Measurements from ENCODE around the gene MDM4. TPM values are rescaled to one million over a fixed set of nuclear protein-coding genes. Genes with fewer than 3 reads are reported as not detected.

MDM4 gene
- total RNA-seq, 1 donor from 2014 or later: 101 TPM

DNA sequence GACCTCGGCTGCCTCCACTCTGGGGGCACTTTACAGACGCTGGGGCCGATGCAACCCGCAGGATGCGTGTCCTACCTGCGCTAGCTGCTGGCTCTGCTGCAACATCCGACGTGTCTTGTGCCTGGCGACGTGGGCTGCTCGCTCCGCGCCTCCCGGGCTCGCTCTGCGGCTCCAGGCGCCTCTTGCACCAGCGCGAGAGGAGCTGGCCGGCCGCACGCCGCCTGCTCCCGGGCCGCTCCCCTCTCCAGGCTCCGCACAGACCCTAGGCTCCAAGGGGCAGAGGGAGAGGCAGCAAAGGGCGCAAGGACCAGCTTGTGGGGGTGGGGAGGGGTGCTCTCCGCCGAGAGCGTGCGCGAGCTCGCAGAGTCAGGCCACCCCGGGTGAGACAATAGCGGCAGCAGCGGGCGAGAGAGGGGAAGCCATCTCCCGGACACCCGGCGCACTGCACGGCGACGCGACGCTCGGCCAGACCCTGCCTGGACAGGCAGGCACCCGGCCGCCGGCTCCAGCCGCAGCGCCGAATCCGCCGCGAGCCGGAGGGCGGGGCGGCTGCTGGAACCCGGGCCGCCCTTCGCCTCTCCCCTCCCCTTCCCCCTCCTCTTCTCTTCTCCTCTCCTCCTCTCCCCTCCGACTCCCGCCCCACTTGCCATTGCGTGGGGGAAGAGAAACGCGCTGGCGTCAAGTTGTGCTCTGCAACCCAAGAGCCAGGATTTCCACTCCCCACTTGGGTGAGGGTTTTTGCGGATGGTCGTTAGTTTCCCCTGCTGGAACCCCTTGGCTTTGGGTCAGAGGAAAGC is 21.7 kb upstream of the MDM4 start, which contains the start of gene PIK3C2B:
Gene PIK3C2B (minus strand): TSS at position 525 of the 797 bp plus-strand sequence. CDS start 25,003 bp downstream, outside the sequence.
- Mint-ChIP-seq H3K27me3 (peaks cover 4% of the 10 kb centered on the region), H3K36me3 (no peaks in the 10 kb centered on the region), H3K4me1 (ENCODE audit: unreplicated experiment) (peaks cover 28% of the 10 kb centered on the region), H3K27ac (peak within 1 kb of the TSS; percentile 98), H3K4me3 (peak within 1 kb of the TSS; percentile 94), H3K9me3 (no peaks in the 10 kb centered on the region)
- DNase-seq (ENCODE audit: extremely low spot score, unreplicated experiment): peak; percentile 87
- TF ChIP-seq, protein P1, sequence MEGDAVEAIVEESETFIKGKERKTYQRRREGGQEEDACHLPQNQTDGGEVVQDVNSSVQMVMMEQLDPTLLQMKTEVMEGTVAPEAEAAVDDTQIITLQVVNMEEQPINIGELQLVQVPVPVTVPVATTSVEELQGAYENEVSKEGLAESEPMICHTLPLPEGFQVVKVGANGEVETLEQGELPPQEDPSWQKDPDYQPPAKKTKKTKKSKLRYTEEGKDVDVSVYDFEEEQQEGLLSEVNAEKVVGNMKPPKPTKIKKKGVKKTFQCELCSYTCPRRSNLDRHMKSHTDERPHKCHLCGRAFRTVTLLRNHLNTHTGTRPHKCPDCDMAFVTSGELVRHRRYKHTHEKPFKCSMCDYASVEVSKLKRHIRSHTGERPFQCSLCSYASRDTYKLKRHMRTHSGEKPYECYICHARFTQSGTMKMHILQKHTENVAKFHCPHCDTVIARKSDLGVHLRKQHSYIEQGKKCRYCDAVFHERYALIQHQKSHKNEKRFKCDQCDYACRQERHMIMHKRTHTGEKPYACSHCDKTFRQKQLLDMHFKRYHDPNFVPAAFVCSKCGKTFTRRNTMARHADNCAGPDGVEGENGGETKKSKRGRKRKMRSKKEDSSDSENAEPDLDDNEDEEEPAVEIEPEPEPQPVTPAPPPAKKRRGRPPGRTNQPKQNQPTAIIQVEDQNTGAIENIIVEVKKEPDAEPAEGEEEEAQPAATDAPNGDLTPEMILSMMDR (conservative IDR thresholded peaks at IDR 0.05): peak; percentile 70

DNA sequence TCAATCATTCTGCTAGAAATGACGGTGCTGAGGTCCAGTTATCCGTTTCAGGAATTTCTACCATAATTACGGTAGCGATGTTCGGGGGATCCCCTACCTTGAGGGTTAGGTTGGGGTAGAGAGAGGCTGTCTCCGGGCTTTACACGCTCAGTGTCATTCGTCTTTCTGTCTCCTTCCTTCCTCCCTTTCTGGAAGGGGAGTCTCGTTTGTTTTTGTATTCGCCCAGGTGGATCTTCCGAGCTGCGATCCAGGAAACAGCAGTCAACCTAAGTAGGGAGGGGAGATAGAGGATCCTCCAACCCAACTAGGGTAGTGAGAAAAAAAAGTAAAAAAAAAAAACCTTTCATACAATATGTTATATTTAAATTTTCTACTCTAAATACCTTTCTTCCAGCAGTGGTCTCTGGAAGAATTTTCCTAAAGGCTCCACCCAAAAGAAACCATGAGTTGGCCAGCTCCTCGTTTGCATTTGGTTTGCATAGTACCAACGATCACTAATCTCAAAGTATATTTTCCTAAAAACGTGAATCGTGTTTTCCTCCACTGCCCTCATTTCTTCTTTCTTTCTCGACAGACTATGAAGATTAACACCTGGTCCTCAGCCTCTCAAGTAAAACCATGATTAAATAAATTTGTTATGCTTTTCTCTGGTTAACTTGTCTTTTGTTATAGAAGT is 21.0 kb upstream of the MDM4 start:
- TF ChIP-seq, protein P1 (conservative IDR thresholded peaks at IDR 0.05): no peak
- peak overlapping the region; percentile 94 for H3K4me3 Mint-ChIP-seq
- peak overlapping the region; percentile 98 for H3K27ac Mint-ChIP-seq
- no peaks in the 10 kb centered on the region for H3K36me3 Mint-ChIP-seq
- no peak for DNase-seq (ENCODE audit: extremely low spot score, unreplicated experiment)
- H3K27me3 Mint-ChIP-seq: peaks cover 4% of the 10 kb centered on the region
- H3K9me3 Mint-ChIP-seq: no peaks in the 10 kb centered on the region
- H3K4me1 Mint-ChIP-seq (ENCODE audit: unreplicated experiment): peaks cover 28% of the 10 kb centered on the region

DNA sequence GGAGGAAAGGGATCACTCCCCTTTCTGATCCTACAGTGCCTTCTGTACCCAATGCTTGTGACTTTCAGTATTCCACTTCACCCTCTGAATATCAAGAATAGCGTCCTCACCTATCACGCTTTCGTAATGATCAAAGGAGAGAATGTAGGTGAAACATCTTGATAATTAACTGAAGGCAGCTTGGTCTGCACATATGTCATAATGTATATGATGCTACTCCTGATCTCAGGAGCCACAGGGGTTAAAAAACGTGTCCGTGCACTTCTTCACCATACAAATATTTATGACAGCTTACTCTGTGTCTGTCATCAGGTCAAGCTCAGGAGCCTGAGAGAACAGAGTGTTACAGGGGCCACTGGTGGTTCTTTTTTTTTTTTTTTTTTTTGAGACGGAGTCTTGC is 20.4 kb upstream of the MDM4 start:
- Mint-ChIP-seq H3K9me3 (no peaks in the 10 kb centered on the region), H3K27ac (peak overlapping the region; percentile 98), H3K36me3 (no peaks in the 10 kb centered on the region), H3K4me1 (ENCODE audit: unreplicated experiment) (peaks cover 28% of the 10 kb centered on the region), H3K27me3 (peaks cover 4% of the 10 kb centered on the region), H3K4me3 (peak overlapping the region; percentile 94)
- no peak for DNase-seq (ENCODE audit: extremely low spot score, unreplicated experiment)
- TF ChIP-seq, protein P1 (conservative IDR thresholded peaks at IDR 0.05): no peak

DNA sequence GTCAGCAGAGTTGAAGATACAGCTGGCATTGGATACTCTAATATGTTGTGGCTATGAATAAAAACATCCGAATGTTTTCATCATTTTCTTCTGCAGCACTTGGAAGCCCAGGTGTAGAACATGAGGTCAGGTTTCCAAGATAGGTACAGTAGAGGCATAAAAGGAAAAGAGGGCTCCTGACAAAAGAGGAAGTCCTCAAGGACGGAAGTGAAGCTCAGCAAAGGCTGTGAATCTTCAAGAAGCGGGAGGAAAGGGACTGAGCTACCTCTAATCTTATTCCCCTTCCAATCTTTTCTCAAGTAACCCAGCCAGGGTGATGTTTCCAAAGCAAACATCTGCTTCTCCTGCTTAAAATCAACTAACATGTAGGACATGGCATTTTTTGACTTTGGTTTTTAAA is 17.2 kb upstream of the MDM4 start:
- TF ChIP-seq, protein P1 (conservative IDR thresholded peaks at IDR 0.05): no peak
- Mint-ChIP-seq H3K4me1 (ENCODE audit: unreplicated experiment) (peaks cover 16% of the 10 kb centered on the region), H3K4me3 (no peak overlapping the region), H3K27me3 (peaks cover 4% of the 10 kb centered on the region), H3K36me3 (no peaks in the 10 kb centered on the region), H3K27ac (no peak overlapping the region), H3K9me3 (no peaks in the 10 kb centered on the region)
- DNase-seq (ENCODE audit: extremely low spot score, unreplicated experiment): no peak

DNA sequence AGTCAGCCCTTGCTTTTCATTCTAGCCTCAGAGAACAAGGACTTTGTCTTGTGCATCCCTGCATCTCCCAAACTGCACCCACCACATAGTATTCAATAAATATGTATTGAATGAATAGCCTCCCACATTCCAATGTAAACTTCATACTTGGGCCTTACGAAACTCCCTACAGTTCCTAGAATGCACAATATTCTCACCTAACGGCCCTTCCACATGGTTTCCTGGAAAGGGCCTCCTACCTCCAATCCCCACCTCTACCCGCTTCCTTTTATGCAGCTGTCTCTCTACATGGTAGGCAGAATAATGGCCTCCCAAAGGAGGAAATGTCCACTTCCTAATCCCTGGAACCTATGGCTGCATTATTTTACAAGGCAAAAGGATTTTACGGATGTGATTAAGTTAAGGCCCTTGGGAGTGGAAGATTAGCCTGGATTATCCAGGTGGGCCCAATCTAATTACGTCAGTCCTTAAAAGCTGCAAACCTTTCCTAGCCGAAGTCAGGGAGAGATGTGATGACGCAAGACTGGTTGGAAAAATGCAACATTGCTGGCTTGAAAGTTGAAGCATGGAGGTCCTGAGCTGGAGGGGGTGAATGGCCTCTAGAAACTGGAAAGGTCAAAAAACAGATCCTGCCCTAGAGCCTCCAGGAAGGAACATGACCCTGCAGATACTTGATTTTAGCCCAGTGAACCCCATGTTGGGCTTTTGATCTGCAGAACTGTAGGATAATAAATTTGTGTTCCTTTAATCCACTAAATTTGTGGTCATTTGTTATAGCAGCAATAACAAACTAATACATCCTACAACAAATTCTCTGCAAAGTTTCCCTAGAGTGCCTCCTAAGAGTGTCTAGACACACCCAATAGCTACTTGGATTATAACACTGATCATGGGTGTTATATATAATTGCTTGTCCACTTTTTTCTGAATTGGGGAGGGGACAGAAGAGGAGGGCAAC is 16.4 kb upstream of the MDM4 start:
- H3K4me1 Mint-ChIP-seq (ENCODE audit: unreplicated experiment): peaks cover 20% of the 10 kb centered on the region
- H3K36me3 Mint-ChIP-seq: no peaks in the 10 kb centered on the region
- TF ChIP-seq, protein P1 (conservative IDR thresholded peaks at IDR 0.05): no peak
- no peak for DNase-seq (ENCODE audit: extremely low spot score, unreplicated experiment)
- no peak overlapping the region for H3K27ac Mint-ChIP-seq
- H3K27me3 Mint-ChIP-seq: peaks cover 4% of the 10 kb centered on the region
- no peaks in the 10 kb centered on the region for H3K9me3 Mint-ChIP-seq
- no peak overlapping the region for H3K4me3 Mint-ChIP-seq

All from type B pancreatic cell (in vitro differentiated cells).